Activated CD8-positive, alpha-beta memory T cell treated with anti-CD3 and anti-CD28 coated beads, Interleukin-2, amount 50 U/mL, for 48 hours (primary cell): ENCODE data around the gene KIAA0753.
"Not testable (repeated sequence)": the region's sequence is repeated elsewhere in the genome, so short reads cannot be mapped to it uniquely, and the experiment has no call there.

Source experiments
- DNase-seq: peaks from one replicate; pipeline ENCODE4 v3.0.0-alpha.2; 2020

The KIAA0753 gene

DNA sequence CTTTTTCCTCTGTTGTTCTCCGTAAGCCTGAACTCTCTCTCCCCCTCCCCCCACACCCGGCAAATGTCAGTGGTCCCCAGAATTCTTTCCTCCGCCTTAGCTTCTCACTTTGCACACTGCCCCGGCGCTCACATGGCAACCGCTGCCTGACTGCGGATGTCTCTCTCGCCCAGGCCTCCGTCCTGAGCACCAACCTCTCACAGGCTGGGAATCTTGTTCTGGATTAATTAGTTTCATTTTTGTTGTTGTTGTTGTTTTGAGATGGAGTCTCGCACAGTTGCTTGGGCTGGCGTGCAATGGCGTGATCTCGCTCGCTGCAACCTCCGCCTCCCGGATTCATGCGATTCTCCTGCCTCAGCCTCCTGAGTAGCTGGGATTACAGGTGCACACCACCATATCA, 27.7 kb upstream of the KIAA0753 start:
- DNase-seq: no peak

DNA sequence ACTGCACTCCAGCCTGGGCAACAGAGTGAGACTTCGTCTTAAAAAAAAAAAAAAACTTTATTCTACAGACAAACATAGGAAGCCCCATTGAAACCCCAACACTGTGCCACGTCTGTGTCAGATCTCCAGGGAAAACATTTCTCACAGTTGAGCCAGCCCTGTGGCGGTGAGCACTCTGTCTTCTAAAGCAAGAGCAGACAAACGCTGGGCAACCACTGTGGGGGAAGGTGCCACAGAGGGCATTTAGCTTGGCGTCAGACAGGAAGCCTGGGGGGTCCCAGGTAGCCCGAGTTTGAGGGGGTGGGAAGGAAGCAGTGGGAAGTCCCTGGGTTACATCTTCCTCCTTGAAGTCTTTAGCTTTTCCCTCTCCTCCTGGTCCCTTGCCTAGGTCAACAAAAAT, 27.0 kb upstream of the KIAA0753 start:
- no peak for DNase-seq

DNA sequence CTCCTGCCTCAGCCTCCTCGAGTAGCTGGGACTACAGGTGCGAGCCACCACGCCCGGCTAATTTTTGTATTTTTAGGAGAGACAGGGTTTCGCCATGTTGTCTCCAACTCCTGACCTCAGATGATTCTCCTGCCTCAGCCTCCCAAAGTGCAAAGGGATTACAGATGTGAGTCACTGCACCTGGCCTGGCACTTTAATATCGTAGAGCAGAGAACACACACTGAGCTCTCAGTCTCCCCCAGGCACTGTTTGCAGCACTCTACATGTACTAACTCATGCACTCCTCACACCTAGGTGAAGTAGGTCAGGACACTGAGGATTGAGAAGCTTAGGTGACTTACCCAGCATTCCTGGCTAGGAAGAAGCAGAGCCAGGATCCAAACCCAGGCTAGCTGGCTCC, 26.0 kb upstream of the KIAA0753 start:
- no peak for DNase-seq

DNA sequence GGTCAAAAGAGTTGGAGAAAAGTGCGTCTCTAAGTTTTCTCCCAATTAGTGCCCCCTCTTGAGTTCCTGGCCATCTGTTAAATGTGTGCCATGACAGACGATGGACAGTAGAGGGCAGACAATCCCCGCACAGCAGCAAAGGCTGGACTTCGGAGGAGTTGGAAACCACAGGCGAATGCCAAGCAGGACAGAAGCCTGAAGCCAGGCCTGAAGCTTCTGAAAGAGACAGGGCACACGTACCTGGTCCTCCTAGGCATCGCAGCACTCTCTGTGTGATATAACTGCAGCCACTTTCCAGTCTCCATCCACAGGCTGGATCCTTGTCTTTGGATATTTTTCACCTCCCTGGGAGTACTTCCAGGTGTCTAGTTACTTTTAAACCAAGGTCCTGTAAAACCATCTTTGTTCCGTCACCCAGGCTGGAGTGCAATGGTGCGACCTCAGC, 25.6 kb upstream of the KIAA0753 start:
- peak; percentile 66 for DNase-seq

DNA sequence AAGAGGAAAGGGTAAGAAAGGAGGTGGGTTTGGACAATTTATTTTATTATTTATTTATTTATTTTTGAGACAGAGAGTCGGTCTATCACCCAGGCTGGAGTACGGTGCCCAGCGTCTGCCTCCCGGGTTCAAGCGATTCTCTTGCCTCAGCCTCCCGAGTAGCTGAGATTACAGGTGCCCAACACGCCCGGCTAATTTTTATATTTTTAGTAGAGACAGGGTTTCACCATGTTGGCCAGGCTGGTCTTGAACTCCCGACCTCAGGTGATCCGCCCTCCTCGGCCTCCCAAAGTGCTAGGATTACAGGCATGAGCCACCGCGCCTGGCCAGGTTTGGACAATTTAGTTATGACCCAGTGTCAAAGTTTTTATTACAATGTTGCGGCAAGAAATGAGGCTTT, 22.7 kb upstream of the KIAA0753 start:
- DNase-seq: not testable (repeated sequence)

DNA sequence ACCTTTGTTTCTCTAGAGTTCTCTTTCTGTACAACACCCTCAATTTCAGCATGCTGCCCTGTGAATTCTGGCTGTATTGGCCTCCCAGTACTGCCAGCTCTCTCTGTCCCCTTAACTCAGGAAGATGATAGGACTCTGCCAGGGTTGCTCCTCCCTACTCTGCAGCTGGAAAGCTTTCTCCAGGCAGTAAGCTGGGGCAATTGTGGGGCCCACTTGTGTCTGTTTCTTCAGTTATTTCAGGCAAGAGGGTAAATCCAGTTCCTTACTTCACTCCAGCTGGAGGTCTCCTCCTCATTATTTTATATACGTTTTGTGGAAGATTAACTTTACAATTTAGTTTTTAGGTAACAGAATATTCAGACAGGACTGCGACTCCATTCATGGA, 20.9 kb upstream of the KIAA0753 start:
- no peak for DNase-seq

DNA sequence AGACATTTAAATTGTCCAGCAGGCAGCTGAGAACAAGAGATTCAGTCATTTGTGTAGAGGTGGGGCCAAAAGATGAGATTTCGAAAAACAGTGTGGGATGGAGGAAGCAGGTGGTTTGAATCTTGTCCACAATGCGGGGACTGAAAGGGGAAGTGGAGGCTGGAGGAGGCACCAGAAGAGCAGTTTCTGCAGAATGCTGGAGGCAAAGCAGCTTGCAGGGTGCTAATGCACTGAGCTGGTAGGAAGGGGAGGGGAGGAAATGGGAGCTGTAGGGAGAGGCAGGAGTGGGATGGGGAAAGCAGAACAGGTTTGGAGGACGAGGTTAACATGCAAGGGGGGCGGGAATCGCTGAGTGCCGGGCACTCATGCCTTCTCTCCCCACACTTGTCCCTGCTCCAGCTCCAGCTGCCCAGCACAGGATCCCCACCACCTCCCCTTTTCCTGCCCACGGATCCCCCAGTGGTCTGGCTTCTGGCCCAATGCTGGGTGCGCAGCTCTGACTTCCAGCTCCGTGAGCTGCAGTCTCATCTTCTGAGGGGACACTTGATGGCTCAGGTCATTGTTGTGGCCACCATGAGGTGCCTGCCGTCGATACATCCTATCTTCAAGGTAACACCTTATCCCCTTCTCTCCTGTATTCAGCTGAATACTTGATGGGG, 20.4 kb upstream of the KIAA0753 start:
- DNase-seq: no peak

DNA sequence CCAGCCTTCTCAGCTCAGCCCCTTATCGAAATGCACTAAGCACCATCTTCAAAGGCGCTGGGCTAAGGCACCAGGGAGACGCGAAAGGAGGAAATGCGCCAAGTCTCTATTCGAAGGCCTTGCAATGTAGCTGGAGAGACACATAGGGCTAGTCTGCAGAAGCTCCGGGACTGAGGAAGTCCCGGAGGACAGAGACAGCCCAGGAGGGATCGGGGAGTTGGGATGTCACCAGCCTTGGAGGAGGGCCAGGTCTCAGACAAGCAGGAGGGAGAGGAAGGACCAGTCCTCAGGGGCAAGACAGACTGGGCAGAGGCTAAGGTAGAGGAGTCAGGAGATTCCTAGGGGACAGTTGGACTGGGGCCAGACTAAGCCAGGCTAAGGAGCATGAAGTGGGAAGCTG, 19.6 kb upstream of the KIAA0753 start:
- no peak for DNase-seq

DNA sequence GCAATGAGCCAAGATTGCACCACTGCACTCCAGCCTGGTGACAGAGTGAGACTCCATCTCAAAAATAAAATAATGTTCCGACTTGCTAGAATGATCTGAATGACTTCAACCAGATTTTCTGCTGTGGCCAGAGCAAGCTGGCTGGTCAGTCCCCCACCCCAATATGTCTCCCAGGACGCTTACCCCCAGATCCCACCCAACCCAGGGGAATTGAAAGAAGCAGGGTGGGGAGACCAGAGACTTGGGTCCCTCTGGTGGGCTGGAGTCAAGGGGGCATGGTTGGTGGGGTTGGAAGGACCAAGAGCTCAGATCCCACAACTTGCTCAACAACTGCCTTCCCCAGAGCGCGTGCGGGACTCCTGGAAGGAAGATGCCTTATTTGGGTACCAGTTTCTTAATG, 17.9 kb upstream of the KIAA0753 start:
- not testable (repeated sequence) for DNase-seq

DNA sequence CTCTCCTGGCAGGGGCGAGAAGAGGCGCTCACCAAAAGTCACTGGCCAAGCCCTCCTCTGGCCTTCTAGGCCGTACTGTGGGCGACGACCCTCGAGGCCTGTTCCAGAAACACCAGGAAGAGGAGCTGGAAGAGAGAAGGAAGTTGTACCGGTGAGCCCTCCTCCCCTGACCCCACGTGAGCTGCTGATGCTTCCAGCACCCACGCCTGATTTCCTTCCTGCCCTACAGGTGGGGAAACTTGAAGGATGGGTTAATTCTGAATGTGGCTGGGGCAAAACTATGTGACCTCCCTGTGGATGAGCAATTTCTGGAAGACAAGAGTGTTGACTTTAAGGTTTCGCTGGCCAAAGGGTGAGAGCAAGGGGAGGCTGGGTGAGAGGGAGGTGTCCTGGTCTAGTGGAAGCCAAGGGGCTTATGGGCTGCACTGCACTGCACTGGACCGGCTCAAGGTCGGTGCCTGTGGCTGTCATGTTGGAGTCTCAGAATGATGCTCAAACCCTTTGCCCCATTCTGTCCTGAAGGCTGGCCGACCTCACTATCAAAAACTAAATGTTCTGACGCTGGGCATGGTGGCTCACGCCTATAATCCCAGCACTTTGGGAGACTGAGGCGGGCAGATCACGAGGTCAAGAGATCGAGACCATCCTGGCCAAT, 17.2 kb upstream of the KIAA0753 start:
- no peak for DNase-seq

DNA sequence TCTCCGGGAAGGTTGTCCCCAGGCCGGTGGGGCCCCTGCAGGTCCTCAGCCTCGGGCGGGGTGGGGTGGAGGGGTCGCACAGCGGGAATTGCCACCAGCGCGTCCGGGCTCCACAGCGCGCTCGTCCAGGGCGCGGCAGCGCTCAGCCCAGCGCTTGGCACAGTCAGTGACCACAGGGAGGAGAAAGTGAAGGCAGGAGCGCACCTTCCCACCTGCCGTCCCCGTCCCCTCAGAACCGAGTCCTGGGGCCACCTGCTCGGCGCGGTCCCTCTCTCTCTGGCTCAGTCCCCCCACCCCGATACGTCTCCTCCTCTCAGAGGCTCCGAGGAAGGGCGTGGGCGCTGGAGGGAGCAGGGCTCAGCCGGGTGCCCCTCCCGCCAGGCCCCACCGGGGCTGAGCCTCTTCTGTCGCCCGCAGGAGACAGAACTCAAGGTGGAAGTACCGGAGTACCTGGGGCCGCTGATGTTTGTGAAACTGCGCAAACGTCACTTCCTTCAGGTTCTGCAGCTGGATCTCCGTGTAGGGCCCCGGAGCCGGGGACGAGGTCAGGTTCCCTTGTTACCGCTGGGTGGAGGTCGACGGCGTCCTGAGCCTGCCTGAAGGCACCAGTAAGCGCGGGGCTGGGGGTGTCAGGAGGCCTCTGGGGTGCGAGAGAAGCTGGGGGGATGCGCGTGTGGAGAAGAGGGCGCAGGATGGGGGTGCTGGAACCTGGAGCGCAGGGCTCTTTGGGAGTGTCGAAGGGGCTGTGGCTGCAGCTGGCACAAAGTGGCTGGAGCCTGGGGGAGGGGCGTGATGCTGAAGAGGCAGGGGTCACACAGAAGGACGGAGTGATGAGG, 16.5 kb upstream of the KIAA0753 start:
- DNase-seq: peak; percentile 75

DNA sequence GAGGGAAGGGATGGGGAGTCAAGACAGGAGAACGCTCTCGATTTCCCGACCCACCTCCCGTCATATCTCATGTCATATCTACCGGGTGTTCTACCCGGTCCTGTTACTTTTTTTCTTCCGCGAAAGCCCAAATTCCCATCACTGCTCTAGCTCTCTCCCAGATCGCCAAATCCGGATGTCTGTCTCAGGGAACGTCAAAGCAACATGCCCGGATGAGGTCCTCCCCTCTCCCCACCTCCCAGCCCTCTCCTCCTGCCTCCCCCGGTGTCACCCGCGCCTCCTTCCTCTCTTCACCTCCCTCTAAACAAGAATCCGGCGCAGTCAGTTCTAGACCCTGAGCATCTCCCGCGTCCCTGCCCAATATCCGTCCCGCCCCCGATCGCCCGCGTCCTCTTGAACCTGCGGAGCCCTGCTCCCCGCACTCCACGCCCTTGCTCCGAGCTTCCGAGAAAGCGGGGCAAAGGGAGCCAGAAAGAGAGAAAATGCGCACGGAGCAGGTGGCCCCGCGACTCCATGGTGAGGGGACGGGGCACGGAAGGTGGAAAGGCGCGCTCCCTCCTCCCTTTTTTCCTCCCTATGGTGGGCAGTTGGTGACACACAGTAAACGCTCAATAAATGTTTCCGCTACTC, 15.3 kb upstream of the KIAA0753 start:
- DNase-seq: not testable (repeated sequence)

DNA sequence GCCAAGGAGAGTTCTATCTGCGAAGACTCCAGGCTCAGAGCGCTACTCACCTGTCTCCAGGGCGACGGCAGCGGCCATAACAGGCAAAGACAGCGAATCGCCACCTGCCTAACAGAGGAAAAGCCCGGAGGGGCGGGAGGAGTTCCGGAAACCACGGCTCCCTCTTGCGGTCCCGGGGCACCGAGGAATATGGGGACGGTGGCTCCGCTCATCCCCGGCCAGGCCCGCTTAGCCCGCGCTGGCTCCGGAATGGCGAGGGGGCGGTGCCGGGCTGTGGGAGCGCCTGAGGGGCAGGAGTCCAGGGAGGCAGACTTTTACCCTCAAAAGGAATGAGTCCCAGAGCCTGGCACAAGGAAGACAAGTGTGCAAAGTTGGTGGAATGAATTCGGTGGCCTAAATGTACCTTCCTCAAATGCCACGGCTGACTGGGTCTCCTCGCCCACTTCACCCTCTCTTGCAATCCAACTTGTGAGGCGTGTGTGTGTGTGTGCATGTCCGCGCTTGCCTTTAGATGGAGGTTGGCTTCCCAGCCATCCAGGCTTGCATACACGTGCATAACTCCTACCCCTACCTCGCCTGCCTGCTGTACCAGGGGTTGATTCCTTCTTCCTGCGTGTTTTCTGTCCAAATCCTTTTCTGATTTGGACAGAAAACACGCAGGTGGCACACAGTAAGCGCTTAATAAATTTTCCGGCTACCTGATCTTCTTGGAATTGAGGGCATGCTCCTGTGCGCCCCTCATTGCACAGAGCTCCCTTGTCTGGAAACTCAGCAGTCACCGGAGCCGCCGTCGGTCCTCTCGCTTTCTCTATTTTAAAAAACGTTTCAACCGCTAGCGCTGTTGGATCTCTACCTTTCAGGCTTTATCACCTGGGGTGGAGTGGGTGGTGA, 14.6 kb upstream of the KIAA0753 start:
- no peak for DNase-seq

DNA sequence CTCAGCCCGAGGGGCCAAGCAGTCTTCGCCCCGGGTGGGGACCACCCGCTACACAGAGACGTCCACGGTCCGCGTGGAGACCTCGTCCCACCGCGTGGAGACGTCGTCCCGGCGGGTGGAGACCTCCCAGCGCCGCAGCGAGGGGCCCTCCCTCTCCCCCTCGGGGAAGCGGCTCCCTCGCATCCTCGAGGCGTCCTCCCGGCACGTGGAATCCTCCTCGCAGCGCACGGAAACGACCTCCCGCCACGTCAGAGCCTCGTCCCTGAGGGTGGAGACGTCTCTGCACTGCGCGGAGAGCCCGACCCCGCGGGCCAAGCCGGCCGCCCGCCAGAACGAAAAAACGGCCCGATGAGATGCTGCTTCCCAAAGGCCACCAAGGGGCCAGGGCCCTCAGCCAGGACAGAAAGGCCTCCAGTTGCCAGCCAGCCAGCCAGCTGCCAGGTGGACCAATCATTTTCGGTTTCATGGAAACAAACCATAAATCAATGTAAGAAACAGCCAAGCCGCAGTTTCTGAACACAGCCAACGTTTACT, 11.5 kb upstream of the KIAA0753 start:
- no peak for DNase-seq

DNA sequence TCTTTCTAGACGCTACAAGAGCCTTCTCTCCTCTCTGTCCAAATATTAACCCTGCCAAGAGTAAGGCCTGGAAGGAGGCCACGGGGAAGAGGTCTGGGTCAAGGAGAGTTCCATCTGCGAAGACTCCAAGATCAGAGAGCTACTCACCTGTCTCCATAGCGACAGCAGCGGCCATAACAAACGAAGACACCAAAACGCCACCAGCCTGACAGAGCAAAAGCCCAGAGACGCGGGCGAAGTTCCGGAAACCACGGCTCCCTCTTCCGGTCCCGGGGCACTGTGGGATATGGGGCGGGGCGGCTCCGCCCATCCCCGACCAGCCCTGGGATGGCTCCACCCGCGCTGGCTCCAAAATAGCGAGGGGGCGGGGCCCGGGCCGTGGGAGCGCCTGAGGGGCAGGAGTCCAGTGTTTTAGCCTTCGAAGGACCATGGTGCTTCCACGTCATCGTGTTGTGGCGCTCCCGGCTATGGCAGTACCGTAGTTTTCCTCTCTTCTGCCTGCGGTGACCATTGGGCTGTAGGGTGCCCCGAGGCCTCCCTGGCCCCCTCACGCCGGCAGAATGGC, 10.9 kb upstream of the KIAA0753 start, which contains the start of the genes C17orf100 and MED31:
C17orf100 (plus strand) TSS at position 409 of the 565 bp plus-strand sequence; CDS start at position 561, 152 bp downstream.
MED31 (minus strand) TSS at position 252 of the 565 bp plus-strand sequence; CDS start at position 175, 77 bp downstream.
- peak; percentile 97 for DNase-seq

DNA sequence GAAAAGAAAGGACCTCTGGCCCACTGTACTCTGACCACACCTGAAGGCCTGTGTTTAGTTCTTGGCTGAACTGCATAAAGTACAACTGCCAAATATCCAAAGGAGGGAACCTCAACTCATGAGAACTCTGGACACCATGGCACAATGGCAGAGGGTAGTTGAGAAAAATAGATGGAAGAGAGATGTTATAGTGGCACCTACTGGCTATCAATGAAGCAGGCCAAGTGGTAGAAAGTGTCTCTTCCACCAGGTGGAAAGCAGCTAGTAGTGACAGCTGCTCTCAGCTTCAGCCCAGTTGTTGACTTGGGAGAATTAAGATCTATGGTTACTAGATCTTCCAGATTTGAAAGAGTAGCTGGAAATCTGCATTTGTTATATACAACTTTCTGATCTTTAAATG, 7.7 kb upstream of the KIAA0753 start:
- no peak for DNase-seq

DNA sequence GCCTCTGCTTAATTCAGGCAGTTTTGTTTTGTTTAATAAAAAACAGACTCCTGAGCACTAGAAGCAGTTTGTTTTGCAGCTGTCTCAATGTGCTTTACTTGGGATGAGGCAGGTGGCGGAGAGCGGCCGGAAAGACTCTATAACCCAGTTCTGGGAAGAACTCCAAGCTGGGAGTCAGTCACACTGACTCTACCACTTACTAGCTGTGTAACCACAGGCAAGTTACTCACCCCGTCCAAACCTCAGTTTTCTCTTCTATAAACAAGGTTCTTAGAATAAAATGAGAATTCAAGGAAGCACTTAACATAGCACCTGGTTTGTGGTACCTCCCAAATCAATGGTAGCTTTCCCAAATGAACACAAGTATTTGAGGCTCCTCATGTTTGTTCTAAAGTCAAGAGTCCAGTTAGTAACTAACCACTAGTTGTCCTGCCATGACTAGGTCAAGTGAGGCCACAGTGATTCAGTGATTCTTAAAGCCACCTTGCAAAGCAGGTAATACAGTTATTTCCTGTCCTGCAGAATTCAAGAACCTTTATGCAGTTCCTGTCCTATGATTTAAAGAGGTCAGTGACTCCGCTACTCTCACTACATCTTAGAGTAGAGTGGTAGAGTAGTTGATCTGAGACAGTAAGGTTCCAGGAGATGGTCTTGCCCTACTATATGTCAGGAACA, 3.1 kb upstream of the KIAA0753 start:
- DNase-seq: no peak

DNA sequence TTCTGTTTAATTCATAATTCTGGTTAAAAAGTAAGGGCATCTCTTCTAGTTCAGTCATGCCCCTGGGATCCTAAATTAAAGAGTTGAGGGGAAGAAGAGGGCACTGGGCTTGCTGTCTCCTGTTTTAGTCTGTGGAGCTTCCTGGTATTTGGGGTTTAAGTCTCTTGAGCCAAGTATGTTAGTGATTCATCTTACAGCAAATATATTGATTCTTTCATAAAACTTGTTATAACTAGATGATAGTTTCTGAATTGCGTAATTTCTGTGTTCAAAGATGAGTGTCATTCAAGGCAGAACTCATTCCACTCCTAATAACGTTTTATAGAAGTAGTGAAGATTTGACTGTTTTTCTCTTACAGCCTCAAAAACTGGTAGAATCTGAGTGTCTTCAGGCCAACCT, 2.1 kb upstream of the KIAA0753 start:
- DNase-seq: no peak

DNA sequence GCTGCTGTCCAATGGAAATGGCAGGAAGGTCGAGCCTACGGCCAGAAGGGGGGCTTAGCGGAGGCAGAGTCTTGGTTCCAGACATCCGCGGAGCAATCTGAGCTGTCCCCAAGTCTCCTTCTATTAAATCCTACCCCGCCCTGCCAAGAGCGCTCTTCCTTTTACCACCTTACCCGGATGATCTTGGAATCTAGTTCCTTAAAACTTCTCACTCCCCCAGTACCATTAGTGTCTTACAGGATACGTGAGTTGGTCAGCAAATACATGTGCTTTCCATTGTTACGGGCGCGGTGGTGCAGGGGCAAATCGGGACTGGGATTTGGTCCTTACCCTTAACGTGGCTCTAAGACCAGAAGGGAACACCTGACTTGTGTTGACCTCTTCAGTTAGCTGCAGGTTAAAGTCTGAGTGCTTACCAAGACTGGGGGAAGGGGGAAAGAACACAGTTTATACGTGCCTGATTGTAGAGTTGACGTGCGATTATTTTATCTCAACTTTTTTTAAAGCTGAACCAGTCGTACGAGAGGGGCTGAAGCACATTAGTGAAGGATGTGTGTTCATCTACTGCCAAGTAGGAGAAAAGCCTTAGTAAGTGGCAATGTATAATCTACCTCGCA, 844 bp upstream of the KIAA0753 start:
- DNase-seq: no peak
